DND-41 (cell line): Measurements from ENCODE around the gene LAGE3.

Experiments
- ATAC-seq: fragments of 200-7000 bp; cut with Tn5 transposase; 3 replicates; pipeline ENCODE4 v1.9.1; 2021; ENCODE audit warnings: low read depth; ENCODE audit not compliant: insufficient read depth
- DNase-seq: peaks from one replicate; pipeline ENCODE4 v3.0.0-alpha.2; 2020
- H2AFZ ChIP-seq: 2 replicates; pipeline ENCODE4 v1.6.0; 2012; ENCODE audit warnings: low read depth, low read length
- H3K27ac ChIP-seq: 2 replicates; pipeline ENCODE4 v1.5.1; 2012; ENCODE audit warnings: low read length, inconsistent platforms
- H3K27me3 ChIP-seq: fragments of 200-600 bp; sonication (generic); 2 replicates; pipeline ENCODE4 v1.6.0; 2012; ENCODE audit warnings: low read length, mild to moderate bottlenecking, inconsistent platforms; ENCODE audit not compliant: insufficient read depth, poor library complexity
- H3K36me3 ChIP-seq: 2 replicates; pipeline ENCODE4 v1.5.1; 2012; ENCODE audit warnings: low read length, inconsistent platforms; ENCODE audit not compliant: insufficient read depth
- H3K4me1 ChIP-seq: 2 replicates; pipeline ENCODE4 v1.5.1; 2012; ENCODE audit warnings: mild to moderate bottlenecking, low read length; ENCODE audit not compliant: insufficient read depth
- H3K4me2 ChIP-seq: 2 replicates; pipeline ENCODE4 v1.6.0; 2012; ENCODE audit warnings: mild to moderate bottlenecking, moderate library complexity, low read length, inconsistent platforms; ENCODE audit not compliant: insufficient read depth
- H3K4me3 ChIP-seq, 2 experiments: fragments of 200-600 bp in 1 of 2; shearing (Covaris generic) in 1 of 2; 2 replicates each; pipeline ENCODE4 v1.5.1; 2012 to 2016; ENCODE audit warnings: inconsistent platforms in 2 of 2, low read length in 2 of 2, mild to moderate bottlenecking in 2 of 2, low read depth in 1 of 2, moderate library complexity in 1 of 2
- H3K79me2 ChIP-seq: 2 replicates; pipeline ENCODE4 v1.6.0; 2012; ENCODE audit warnings: low read length, inconsistent platforms; ENCODE audit not compliant: insufficient read depth
- H3K9ac ChIP-seq: 2 replicates; pipeline ENCODE4 v1.6.0; 2012; ENCODE audit warnings: low read depth, mild to moderate bottlenecking, inconsistent platforms, low read length, moderate library complexity
- H3K9me3 ChIP-seq: 2 replicates; pipeline ENCODE4 v1.5.1; 2012; ENCODE audit warnings: low read length, moderate library complexity, mild to moderate bottlenecking, inconsistent platforms; ENCODE audit not compliant: insufficient read depth, severe bottlenecking
- H4K20me1 ChIP-seq: 2 replicates; pipeline ENCODE4 v1.6.0; 2012; ENCODE audit warnings: low read length; ENCODE audit not compliant: insufficient read depth
- CTCF ChIP-seq: IDR thresholded peaks from 2 replicates; pipeline ENCODE4 v1.5.1; 2012; ENCODE audit warnings: borderline replicate concordance, low read length, moderate library complexity, mild to moderate bottlenecking; ENCODE audit not compliant: poor library complexity, severe bottlenecking; ENCODE audit errors: extremely low read depth
- EZH2 ChIP-seq: IDR thresholded peaks from 3 replicates; pipeline ENCODE4 v1.6.1; 2012; ENCODE audit warnings: borderline replicate concordance, low read depth, mild to moderate bottlenecking, moderate library complexity, low read length, inconsistent platforms; ENCODE audit not compliant: severe bottlenecking

LAGE3 gene

GRCh38 chrX:154486396-154487207 lies 7.5 kb upstream of the LAGE3 start, which contains the start of gene UBL4A:
Gene UBL4A, minus strand, starts transcription at chrX:154486615. Its CDS starts 31 bp downstream, at chrX:154486584.
- Histone ChIP-seq H3K27me3 (no peaks in the 10 kb centered on the region), H3K79me2 (peaks cover 30% of the 10 kb centered on the region), H3K4me2 (peak within 1 kb of the TSS; percentile 89), H3K4me3 (peak within 1 kb of the TSS; percentile 26 to 59), H3K9me3 (no peaks in the 10 kb centered on the region), H2AFZ (peak within 1 kb of the TSS; percentile 78), H3K27ac (peak within 1 kb of the TSS; percentile 80), H3K36me3 (peaks cover 21% of the 10 kb centered on the region), H3K9ac (peak within 1 kb of the TSS; percentile 73), H4K20me1 (peaks cover 17% of the 10 kb centered on the region), H3K4me1 (peaks cover 56% of the 10 kb centered on the region)
- ATAC-seq (peak; percentile 37), DNase-seq (peak; percentile 64)
- TF ChIP-seq CTCF, result no peak
- no peak for TF ChIP-seq EZH2

GRCh38 chrX:154486052-154486395 lies 6.9 kb upstream of the LAGE3 start:
- Histone ChIP-seq H3K9me3 (no peaks in the 10 kb centered on the region), H3K9ac (peak overlapping the region; percentile 73), H3K36me3 (peaks cover 21% of the 10 kb centered on the region), H2AFZ (peak overlapping the region; percentile 43), H3K4me1 (peaks cover 50% of the 10 kb centered on the region), H3K27me3 (no peaks in the 10 kb centered on the region), H3K27ac (peak overlapping the region; percentile 78), H4K20me1 (peaks cover 17% of the 10 kb centered on the region), H3K4me2 (peak overlapping the region; percentile 89), H3K79me2 (peaks cover 30% of the 10 kb centered on the region), H3K4me3 (peak overlapping the region; percentile 26 to 59)
- TF ChIP-seq EZH2, result no peak
- no peak for TF ChIP-seq CTCF
- DNase-seq, result peak; percentile 40
- ATAC-seq, result peak; percentile 17

GRCh38 chrX:154485150-154486051 lies 6.3 kb upstream of the LAGE3 start:
- Histone ChIP-seq H3K4me2 (peak overlapping the region; percentile 89), H4K20me1 (peaks cover 17% of the 10 kb centered on the region), H2AFZ (peak overlapping the region; percentile 43; the same call in 1 of the 2 replicates), H3K4me3 (peak overlapping the region; percentile 26 to 59), H3K27ac (peak overlapping the region; percentile 78), H3K9me3 (no peaks in the 10 kb centered on the region), H3K79me2 (peaks cover 30% of the 10 kb centered on the region), H3K9ac (peak overlapping the region; percentile 73), H3K36me3 (peaks cover 21% of the 10 kb centered on the region), H3K4me1 (peaks cover 48% of the 10 kb centered on the region), H3K27me3 (no peaks in the 10 kb centered on the region)
- DNase-seq (no peak), ATAC-seq (no peak)
- TF ChIP-seq CTCF, result no peak
- no peak for TF ChIP-seq EZH2
